Liver (tissue), 9 donors: Measurements from ENCODE around the gene SCD5. TPM values are rescaled to one million over a fixed set of nuclear protein-coding genes. Genes with fewer than 3 reads are reported as not detected.

Experiments
- DNase-seq: peaks from one replicate; pipeline ENCODE4 v3.0.0-alpha.2; 2017; ENCODE audit warnings: low spot score
- H3K27ac ChIP-seq, 2 donors: one replicate each; pipeline ENCODE4 v1.7.0; 2013; ENCODE audit warnings: inconsistent platforms in 2 of 2, low read length in 2 of 2, control low read depth in 1 of 2, low read depth in 1 of 2, mild to moderate bottlenecking in 1 of 2
- H3K27me3 ChIP-seq, 4 donors: one replicate each; pipeline versions ENCODE4 v1.6.1 to v1.7.0; 2013; ENCODE audit warnings: low read length in 3 of 4, inconsistent platforms in 1 of 4, mild to moderate bottlenecking in 1 of 4, moderate library complexity in 1 of 4; ENCODE audit not compliant: control insufficient read depth in 4 of 4, insufficient read depth in 4 of 4
- H3K36me3 ChIP-seq, 4 donors: one replicate each; pipeline versions ENCODE4 v1.6.1 to v1.7.0; 2013; ENCODE audit warnings: low read length in 3 of 4, mild to moderate bottlenecking in 3 of 4, low read depth in 1 of 4, moderate library complexity in 1 of 4; ENCODE audit not compliant: control insufficient read depth in 4 of 4, insufficient read depth in 3 of 4
- H3K4me1 ChIP-seq, 4 donors: one replicate each; pipeline versions ENCODE4 v1.6.1 to v1.7.0; 2013; ENCODE audit warnings: low read length in 3 of 4, mild to moderate bottlenecking in 3 of 4, moderate library complexity in 1 of 4; ENCODE audit not compliant: control insufficient read depth in 4 of 4, insufficient read depth in 4 of 4
- H3K4me3 ChIP-seq, 3 donors: one replicate each; pipeline versions ENCODE4 v1.6.1 to v1.7.0; 2013; ENCODE audit warnings: low read length in 3 of 3, control low read depth in 1 of 3, low read depth in 1 of 3, mild to moderate bottlenecking in 1 of 3
- H3K9ac ChIP-seq, 2 donors: one replicate each; pipeline ENCODE4 v1.7.0; 2013; ENCODE audit warnings: low read length in 2 of 2, mild to moderate bottlenecking in 2 of 2, moderate library complexity in 2 of 2, control low read depth in 1 of 2, low read depth in 1 of 2
- H3K9me3 ChIP-seq, 4 donors: one replicate each; pipeline versions ENCODE4 v1.6.1 to v1.7.0; 2013; ENCODE audit warnings: low read length in 3 of 4; ENCODE audit not compliant: control insufficient read depth in 4 of 4
- ATF3 ChIP-seq: IDR thresholded peaks from 2 replicates; pipeline ENCODE4 v1.6.1; 2016; ENCODE audit warnings: antibody characterized with exemption
- CTCF ChIP-seq: fragments of 150-350 bp; IDR thresholded peaks from 2 replicates; pipeline ENCODE4 v1.5.1; 2017; ENCODE audit warnings: improper control_type of control experiment, low read depth, low read length; ENCODE audit not compliant: missing input control
- EGR1 ChIP-seq, 2 donors: IDR thresholded peaks; 2 replicates each; pipeline ENCODE4 v1.6.1; 2016 to 2018; ENCODE audit warnings: antibody characterized with exemption in 2 of 2, low read depth in 2 of 2
- FOXA1 ChIP-seq: IDR thresholded peaks from 2 replicates; pipeline ENCODE4 v1.6.1; 2016; ENCODE audit warnings: antibody characterized with exemption
- FOXA2 ChIP-seq: IDR thresholded peaks from 2 replicates; pipeline ENCODE4 v1.6.1; 2016; ENCODE audit warnings: antibody characterized with exemption
- HNF4A ChIP-seq, 2 donors: conservative IDR thresholded peaks; 2 replicates each; pipeline ENCODE4 v1.6.1; 2016; ENCODE audit warnings: antibody characterized with exemption in 2 of 2, mild to moderate bottlenecking in 2 of 2
- HNF4G ChIP-seq: IDR thresholded peaks from 2 replicates; pipeline ENCODE4 v1.6.1; 2016; ENCODE audit warnings: antibody characterized with exemption
- JUND ChIP-seq, 2 donors: IDR thresholded peaks; 2 replicates each; pipeline ENCODE4 v1.6.1; 2016; ENCODE audit warnings: antibody characterized with exemption in 2 of 2
- MAX ChIP-seq: IDR thresholded peaks from 2 replicates; pipeline ENCODE4 v1.6.1; 2016; ENCODE audit warnings: antibody characterized with exemption
- NR2F2 ChIP-seq: IDR thresholded peaks from 2 replicates; pipeline ENCODE4 v1.6.1; 2016; ENCODE audit warnings: antibody characterized with exemption
- RAD21 ChIP-seq, 2 donors: IDR thresholded peaks; 2 replicates each; pipeline ENCODE4 v1.6.1; 2016; ENCODE audit warnings: antibody characterized with exemption in 2 of 2, mild to moderate bottlenecking in 2 of 2
- REST ChIP-seq: IDR thresholded peaks from 2 replicates; pipeline ENCODE4 v1.6.1; 2016; ENCODE audit warnings: antibody characterized with exemption, mild to moderate bottlenecking
- RXRA ChIP-seq, 2 donors: IDR thresholded peaks; 2 replicates each; pipeline ENCODE4 v1.6.1; 2017 to 2018; ENCODE audit warnings: antibody characterized with exemption in 2 of 2, mild to moderate bottlenecking in 1 of 2
- SP1 ChIP-seq: IDR thresholded peaks from 2 replicates; pipeline ENCODE4 v1.6.1; 2018; ENCODE audit warnings: antibody characterized with exemption, mild to moderate bottlenecking
- TAF1 ChIP-seq: conservative IDR thresholded peaks from 2 replicates; pipeline ENCODE4 v1.6.1; 2016; ENCODE audit warnings: antibody characterized with exemption, mild to moderate bottlenecking
- YY1 ChIP-seq: IDR thresholded peaks from 2 replicates; pipeline ENCODE4 v1.6.1; 2016; ENCODE audit warnings: antibody characterized with exemption, mild to moderate bottlenecking
- ZBTB33 ChIP-seq: IDR thresholded peaks from 2 replicates; pipeline ENCODE4 v1.6.1; 2016; ENCODE audit warnings: antibody characterized with exemption
- WGBS: extraction: QIAGEN DNeasy Blood & Tissue Kit; methylation state at CpG from one replicate; pipeline ENCODE4 v1.1.7; 2013; 5-methylcytosine and 5-hydroxymethylcytosine counted together
- polyA plus RNA-seq, 2 donors: library from polyadenylated mRNA; stranded (reverse) in 1 of 2; unstranded in 1 of 2; fragments of 200-250 nt in 1 of 2; fragments of >200 nt in 1 of 2; fragmentation: Nextera tagmentation in 1 of 2; extraction: Ambion mirVana in 1 of 2; gene quantifications; one replicate each; pipeline versions ENCODE4 v1.2.1 to v1.2.3, GENCODE V29; 2013 to 2015
- total RNA-seq, 2 donors: library from RNA; depleted of rRNA; stranded (reverse); fragments of >200 nt; gene quantifications; one replicate each; pipeline ENCODE4 v1.2.3, GENCODE V29; 2014
- donor health status: healthy.
- donor health status: healthy.
- donor health status: healthy.
- donor health status: healthy.
- donor health status: healthy.

SCD5 gene
- total and polyA plus RNA-seq, 4 donors, result 0.14 to 1.9 (median 0.57) TPM

- Histone ChIP-seq H3K36me3 (no peaks in the 10 kb centered on the region), H3K4me1 (no peaks in the 10 kb centered on the region), H3K27ac (no peak overlapping the region), H3K9me3 (no peaks in the 10 kb centered on the region), H3K27me3 (no peaks in the 10 kb centered on the region), H3K9ac (no peak overlapping the region), H3K4me3 (no peak overlapping the region)
- no peak for DNase-seq
- WGBS, result 78% methylated on average over 7 of the region's 7 CpGs
- TF ChIP-seq JUND (IDR thresholded peaks at IDR 0.05) (no peak), TAF1 (no peak), CTCF (no peak), MAX (no peak), REST (no peak), ATF3 (no peak), YY1 (no peak)
Measured at GRCh38 chr4:82705169-82705927, 93.2 kb downstream of the SCD5 start.

GRCh38 chr4:82704156-82704555, 94.4 kb downstream of the SCD5 start:
- H3K27ac ChIP-seq, result no peak overlapping the region

More at GRCh38 chr4:82704156-82704555, 94.4 kb downstream of the SCD5 start:
- H3K9me3 ChIP-seq, result no peaks in the 10 kb centered on the region
- H3K9ac ChIP-seq, result no peak overlapping the region
- H3K4me3 ChIP-seq, result no peak overlapping the region
- WGBS, result 92% methylated on average over 6 of the region's 6 CpGs
- DNase-seq, result no peak
- TF ChIP-seq HNF4A (conservative IDR thresholded peaks at IDR 0.05) (no peak), TAF1 (no peak), CTCF (no peak), SP1 (no peak), RXRA (IDR thresholded peaks at IDR 0.05) (no peak), REST (no peak), HNF4G (no peak), FOXA2 (no peak), JUND (IDR thresholded peaks at IDR 0.05) (no peak), NR2F2 (no peak), ATF3 (no peak), ZBTB33 (no peak), RAD21 (IDR thresholded peaks at IDR 0.05) (no peak), EGR1 (IDR thresholded peaks at IDR 0.05; ENCODE audit: low read depth in 2 of 2) (no peak), FOXA1 (no peak)
- H3K27me3 ChIP-seq, result no peaks in the 10 kb centered on the region
- H3K36me3 ChIP-seq, result no peaks in the 10 kb centered on the region
- H3K4me1 ChIP-seq, result no peaks in the 10 kb centered on the region
